K562 (cell line): Measurements from ENCODE around the gene DCAF4L1. TPM values are rescaled to one million over a fixed set of nuclear protein-coding genes. Genes with fewer than 3 reads are reported as not detected.

Source experiments
- ATAC-seq: fragments of 200-7000 bp; cut with Tn5 transposase; 3 replicates; pipeline ENCODE4 v1.9.1; 2020; ENCODE audit warnings: moderate library complexity
- BruUV-seq: library from RNA; stranded (reverse); fragments of 400-500 nt; replicated peaks from 2 replicates; lab custom pipeline; 2021; lab: Mats Ljungman, UMichigan
- CTCF ChIA-PET: fragments of 300-600 bp; formaldehyde crosslinking; extraction: SDS; loops from one replicate; lab custom pipeline; 2021; ENCODE audit warnings: low intra/inter-chr PET ratio; lab: Yijun Ruan, JAX
- POLR2A ChIA-PET: fragments of 300-600, 350-650 bp; sonication (Branson Sonifier 250); formaldehyde crosslinking; extraction: SDS; loops from one replicate; lab custom pipeline; 2021; ENCODE audit warnings: antibody characterized with exemption, inconsistent platforms; lab: Yijun Ruan, JAX
- DNase-seq, 4 experiments: peaks; one replicate each; pipeline versions ENCODE4 v3.0.0 to v3.0.0-alpha.2; 2011 to 2018; ENCODE audit warnings: low spot score in 3 of 4, mixed read lengths in 3 of 4; ENCODE audit errors: extremely low read depth in 1 of 4
- FAIRE-seq: peaks from 2 replicates; lab custom pipeline; 2011; peaks lifted over from hg19 to GRCh38; lab: Jason Lieb, UNC
- H2AFZ ChIP-seq: 2 replicates; pipeline ENCODE4 v1.6.0; 2011; ENCODE audit warnings: low read depth, low read length, control low read depth, inconsistent platforms
- H3K27ac ChIP-seq: fragments of 200-600 bp; 3 replicates; pipeline ENCODE4 v1.8.0; 2011; ENCODE audit warnings: low read depth, mild to moderate bottlenecking, control low read depth, inconsistent platforms, low read length, moderate library complexity, mixed read lengths; ENCODE audit errors: extremely low read depth
- H3K27me3 ChIP-seq, 2 experiments: fragments of 300-600 bp in 1 of 2; 2 replicates in 1 of 2; 3 replicates in 1 of 2; pipeline versions ENCODE4 v1.6.0 to v1.8.0; 2011; ENCODE audit warnings: inconsistent platforms in 2 of 2, low read length in 2 of 2, mild to moderate bottlenecking in 1 of 2, mixed read lengths in 1 of 2, moderate library complexity in 1 of 2; ENCODE audit not compliant: control insufficient read depth in 2 of 2, insufficient read depth in 2 of 2
- H3K36me3 ChIP-seq: fragments of 300-600 bp; 3 replicates; pipeline ENCODE4 v1.8.0; 2011; ENCODE audit warnings: mild to moderate bottlenecking, low read length, inconsistent platforms; ENCODE audit not compliant: control insufficient read depth, insufficient read depth
- H3K4me1 ChIP-seq, 2 experiments: fragments of 200-600 bp in 1 of 2; replicated peaks in 1 of 2; 2 replicates in 1 of 2; 3 replicates in 1 of 2; pipeline versions ENCODE4 v1.5.1 to v1.8.0; 2011; ENCODE audit warnings: inconsistent platforms in 2 of 2, low read length in 2 of 2, mild to moderate bottlenecking in 1 of 2, mixed read lengths in 1 of 2, moderate library complexity in 1 of 2; ENCODE audit not compliant: control insufficient read depth in 2 of 2, insufficient read depth in 2 of 2
- H3K4me2 ChIP-seq: 2 replicates; pipeline ENCODE4 v1.6.1; 2011; ENCODE audit warnings: low read length, control low read depth, inconsistent platforms, mixed read lengths; ENCODE audit not compliant: insufficient read depth
- H3K4me3 ChIP-seq: fragments of 200-600 bp; sonication (generic), shearing (Covaris generic); 2 replicates; pipeline ENCODE4 v1.5.1; 2016; ENCODE audit warnings: control low read depth, inconsistent platforms
- H3K79me2 ChIP-seq: fragments of 200-600 bp; 3 replicates; pipeline ENCODE4 v1.8.0; 2011; ENCODE audit warnings: low read length, inconsistent platforms; ENCODE audit not compliant: control insufficient read depth, insufficient read depth
- H3K9ac ChIP-seq, 2 experiments: 2 replicates each; pipeline versions ENCODE4 v1.6.0 to v1.6.1; 2011; ENCODE audit warnings: low read depth in 2 of 2, low read length in 2 of 2, control low read depth in 1 of 2, inconsistent platforms in 1 of 2, mild to moderate bottlenecking in 1 of 2, mixed read lengths in 1 of 2; ENCODE audit not compliant: insufficient read depth in 1 of 2
- H3K9me1 ChIP-seq: one replicate; pipeline ENCODE4 v1.6.0; 2011; ENCODE audit warnings: inconsistent platforms, mild to moderate bottlenecking, low read length, moderate library complexity; ENCODE audit not compliant: control insufficient read depth, insufficient read depth
- H3K9me3 ChIP-seq: replicated peaks from 2 replicates; pipeline ENCODE4 v1.5.1; 2011; ENCODE audit warnings: low read depth, low read length, inconsistent platforms; ENCODE audit not compliant: control insufficient read depth, insufficient read depth
- H4K20me1 ChIP-seq: replicated peaks from 2 replicates; pipeline ENCODE4 v1.6.1; 2011; ENCODE audit warnings: low read length, inconsistent platforms, mixed read lengths; ENCODE audit not compliant: control insufficient read depth, insufficient read depth
- PHF21A ChIP-seq: fragments of 450-650 bp; IDR thresholded peaks from 2 replicates; pipeline ENCODE4 v1.6.1; 2017; ENCODE audit warnings: low read depth, borderline replicate concordance
- SETDB1 ChIP-seq: IDR thresholded peaks from one replicate; pipeline ENCODE4 v1.6.1; 2012; ENCODE audit warnings: low read length, control low read depth, inconsistent platforms
- ZNF407 ChIP-seq: fragments of 450-650 bp; IDR thresholded peaks from 2 replicates; pipeline ENCODE4 v1.6.1; 2016; ENCODE audit warnings: low read depth
- in situ Hi-C: fragments of 300-500 bp; cut with MboI; formaldehyde crosslinking; loops from 4 replicates; pipeline ENCODE4 v1.15.0; 2018; ENCODE audit warnings: inconsistent platforms, mixed read lengths
- intact Hi-C: fragments of 100-400 bp; cut with micrococcal nuclease; formaldehyde crosslinking; loops from 2 replicates; pipeline ENCODE4 v1.14.2; 2022
- polyA plus RNA-seq, 8 experiments: library from polyadenylated mRNA; depleted of rRNA in 4 of 8; stranded (reverse) in 5 of 8; unstranded in 3 of 8; fragments of >200 nt; fragmentation: Nextera tagmentation in 2 of 8; fragmentation: Illumina TruSeq in 1 of 8; extraction: Ambion mirVana in 2 of 8; extraction: Trizol in 1 of 8; gene quantifications; 2 replicates each; pipeline versions ENCODE4 v1.2.1 to v1.2.3, GENCODE V29; 2011 to 2014; ENCODE audit warnings: inconsistent platforms in 1 of 8, missing spikeins in 1 of 8
- total RNA-seq, 7 experiments: library from RNA; depleted of rRNA in 6 of 7; stranded (reverse); fragments of >200 nt in 6 of 7; fragmentation: Illumina TruSeq in 2 of 7; extraction: Trizol in 2 of 7; gene quantifications; 2 replicates each; pipeline versions ENCODE4 v1.2.1 to v1.2.3, GENCODE V29; 2011 to 2021; ENCODE audit warnings: low replicate concordance in 1 of 7
- TF ChIP-seq, protein P1 (sequence below): fragments of 150-350 bp; IDR thresholded peaks from 2 replicates; pipeline ENCODE4 v1.6.1; 2014; ENCODE audit warnings: low read depth, mild to moderate bottlenecking, low read length, borderline replicate concordance

DCAF4L1 gene
- total and polyA plus RNA-seq, 9 of the 15 experiments (the other 6 are each of a cell fraction or from before 2014, with no cell fraction given): 0.17 to 0.64 (median 0.36) TPM

- H3K4me1 ChIP-seq: 0 out of 5 replicates have a peak, but pooled peaks cover 0 to 4% of the 10 kb centered on the region in 2 experiments
- in situ Hi-C loops: no loop called here
- H3K9me1 ChIP-seq: no peaks in the 10 kb centered on the region
- H3K27ac ChIP-seq: no peak overlapping the region
- no peak for ATAC-seq
- no peak overlapping the region for H3K4me3 ChIP-seq
- H3K27me3 ChIP-seq: no peaks in the 10 kb centered on the region
- TF ChIP-seq PHF21A: no peak
- no peak for TF ChIP-seq ZNF407
- TF ChIP-seq, protein P1, sequence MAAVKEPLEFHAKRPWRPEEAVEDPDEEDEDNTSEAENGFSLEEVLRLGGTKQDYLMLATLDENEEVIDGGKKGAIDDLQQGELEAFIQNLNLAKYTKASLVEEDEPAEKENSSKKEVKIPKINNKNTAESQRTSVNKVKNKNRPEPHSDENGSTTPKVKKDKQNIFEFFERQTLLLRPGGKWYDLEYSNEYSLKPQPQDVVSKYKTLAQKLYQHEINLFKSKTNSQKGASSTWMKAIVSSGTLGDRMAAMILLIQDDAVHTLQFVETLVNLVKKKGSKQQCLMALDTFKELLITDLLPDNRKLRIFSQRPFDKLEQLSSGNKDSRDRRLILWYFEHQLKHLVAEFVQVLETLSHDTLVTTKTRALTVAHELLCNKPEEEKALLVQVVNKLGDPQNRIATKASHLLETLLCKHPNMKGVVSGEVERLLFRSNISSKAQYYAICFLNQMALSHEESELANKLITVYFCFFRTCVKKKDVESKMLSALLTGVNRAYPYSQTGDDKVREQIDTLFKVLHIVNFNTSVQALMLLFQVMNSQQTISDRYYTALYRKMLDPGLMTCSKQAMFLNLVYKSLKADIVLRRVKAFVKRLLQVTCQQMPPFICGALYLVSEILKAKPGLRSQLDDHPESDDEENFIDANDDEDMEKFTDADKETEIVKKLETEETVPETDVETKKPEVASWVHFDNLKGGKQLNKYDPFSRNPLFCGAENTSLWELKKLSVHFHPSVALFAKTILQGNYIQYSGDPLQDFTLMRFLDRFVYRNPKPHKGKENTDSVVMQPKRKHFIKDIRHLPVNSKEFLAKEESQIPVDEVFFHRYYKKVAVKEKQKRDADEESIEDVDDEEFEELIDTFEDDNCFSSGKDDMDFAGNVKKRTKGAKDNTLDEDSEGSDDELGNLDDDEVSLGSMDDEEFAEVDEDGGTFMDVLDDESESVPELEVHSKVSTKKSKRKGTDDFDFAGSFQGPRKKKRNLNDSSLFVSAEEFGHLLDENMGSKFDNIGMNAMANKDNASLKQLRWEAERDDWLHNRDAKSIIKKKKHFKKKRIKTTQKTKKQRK: no peak
- TF ChIP-seq SETDB1: no peak
- ChIA-PET CTCF (no interaction called here), POLR2A (interaction anchor here (2.1 kb wide), 1 partner anchor 10 kb away, joined by 7 read pairs; no protein-coding TSS in a partner anchor)
- H3K4me2 ChIP-seq: no peak overlapping the region
- no peak overlapping the region for H2AFZ ChIP-seq
- no peak for DNase-seq
- H3K36me3 ChIP-seq: peaks cover 19% of the 10 kb centered on the region; the same call in 2 of the 3 replicates
- no peak overlapping the region for H3K9ac ChIP-seq
- H3K9me3 ChIP-seq: no peaks in the 10 kb centered on the region
- no TSS peak for BruUV-seq
- H4K20me1 ChIP-seq: no peaks in the 10 kb centered on the region
- peaks cover 40% of the 10 kb centered on the region for H3K79me2 ChIP-seq
- no peak for FAIRE-seq
- intact Hi-C loops: no loop called here
These were observed 17.8 kb downstream of the DCAF4L1 start for GRCh38 chr4:41999321-41999720.
